Nephron (organoid): ENCODE measurements around the gene PRC1.
A peak's percentile ranks its signal among the peaks of the same experiment; 100 is the strongest.

Experiments
- H3K27ac Mint-ChIP-seq, 3 experiments: 2 replicates each; pipeline ENCODE4 v1.8.0; 2020; ENCODE audit warnings: mixed read lengths in 3 of 3, mild to moderate bottlenecking in 2 of 3, moderate library complexity in 1 of 3
- H3K27me3 Mint-ChIP-seq: 2 replicates; pipeline ENCODE4 v1.8.0; 2021; ENCODE audit warnings: low read depth, mild to moderate bottlenecking, moderate library complexity, mixed read lengths
- H3K36me3 Mint-ChIP-seq: 2 replicates; pipeline ENCODE4 v1.8.0; 2020; ENCODE audit warnings: low read depth, mixed read lengths
- H3K4me1 Mint-ChIP-seq: 2 replicates; pipeline ENCODE4 v1.8.0; 2020; ENCODE audit warnings: mixed read lengths
- H3K4me3 Mint-ChIP-seq, 3 experiments: 2 replicates each; pipeline ENCODE4 v1.8.0; 2020; ENCODE audit warnings: mild to moderate bottlenecking in 3 of 3, mixed read lengths in 3 of 3, moderate library complexity in 2 of 3
- H3K9me3 Mint-ChIP-seq: 2 replicates; pipeline ENCODE4 v1.8.0; 2020; ENCODE audit warnings: mixed read lengths
- TF ChIP-seq, protein P1 (sequence below), 3 experiments: fragments of 200-600 bp; sonication (generic); IDR thresholded peaks; one replicate each; pipeline ENCODE4 v1.5.0; 2021; ENCODE audit warnings: antibody characterized with exemption in 3 of 3; ENCODE audit not compliant: unreplicated experiment in 3 of 3

The PRC1 gene

GRCh38 chr15:90952901-90953677 lies 41.2 kb downstream of the PRC1 start:
- TF ChIP-seq, protein P1, sequence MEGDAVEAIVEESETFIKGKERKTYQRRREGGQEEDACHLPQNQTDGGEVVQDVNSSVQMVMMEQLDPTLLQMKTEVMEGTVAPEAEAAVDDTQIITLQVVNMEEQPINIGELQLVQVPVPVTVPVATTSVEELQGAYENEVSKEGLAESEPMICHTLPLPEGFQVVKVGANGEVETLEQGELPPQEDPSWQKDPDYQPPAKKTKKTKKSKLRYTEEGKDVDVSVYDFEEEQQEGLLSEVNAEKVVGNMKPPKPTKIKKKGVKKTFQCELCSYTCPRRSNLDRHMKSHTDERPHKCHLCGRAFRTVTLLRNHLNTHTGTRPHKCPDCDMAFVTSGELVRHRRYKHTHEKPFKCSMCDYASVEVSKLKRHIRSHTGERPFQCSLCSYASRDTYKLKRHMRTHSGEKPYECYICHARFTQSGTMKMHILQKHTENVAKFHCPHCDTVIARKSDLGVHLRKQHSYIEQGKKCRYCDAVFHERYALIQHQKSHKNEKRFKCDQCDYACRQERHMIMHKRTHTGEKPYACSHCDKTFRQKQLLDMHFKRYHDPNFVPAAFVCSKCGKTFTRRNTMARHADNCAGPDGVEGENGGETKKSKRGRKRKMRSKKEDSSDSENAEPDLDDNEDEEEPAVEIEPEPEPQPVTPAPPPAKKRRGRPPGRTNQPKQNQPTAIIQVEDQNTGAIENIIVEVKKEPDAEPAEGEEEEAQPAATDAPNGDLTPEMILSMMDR (IDR thresholded peaks at IDR 0.05; ENCODE audit: unreplicated experiment in 3 of 3), result no peak
- H3K36me3 Mint-ChIP-seq, result peaks cover 34% of the 10 kb centered on the region
- no peaks in the 10 kb centered on the region for H3K9me3 Mint-ChIP-seq
- peaks cover 13% of the 10 kb centered on the region for H3K4me1 Mint-ChIP-seq
- no peak overlapping the region for H3K27ac Mint-ChIP-seq
- H3K27me3 Mint-ChIP-seq, result no peaks in the 10 kb centered on the region
- H3K4me3 Mint-ChIP-seq, result peak overlapping the region; percentile 79 to 85 (median 81)

- TF ChIP-seq, protein P1 (IDR thresholded peaks at IDR 0.05; ENCODE audit: unreplicated experiment in 3 of 3), result no peak
- H3K4me3 Mint-ChIP-seq, result no peak overlapping the region
- no peak overlapping the region for H3K27ac Mint-ChIP-seq
- H3K36me3 Mint-ChIP-seq, result peaks cover 47% of the 10 kb centered on the region
- no peaks in the 10 kb centered on the region for H3K4me1 Mint-ChIP-seq
- no peaks in the 10 kb centered on the region for H3K27me3 Mint-ChIP-seq
- no peaks in the 10 kb centered on the region for H3K9me3 Mint-ChIP-seq
Observed at GRCh38 chr15:90950676-90951075, 43.7 kb downstream of the PRC1 start.

- peaks cover 47% of the 10 kb centered on the region for H3K36me3 Mint-ChIP-seq
- H3K27ac Mint-ChIP-seq, result no peak overlapping the region
- H3K4me3 Mint-ChIP-seq, result no peak overlapping the region
- H3K9me3 Mint-ChIP-seq, result no peaks in the 10 kb centered on the region
- TF ChIP-seq, protein P1 (IDR thresholded peaks at IDR 0.05; ENCODE audit: unreplicated experiment in 3 of 3), result no peak
- H3K4me1 Mint-ChIP-seq, result no peaks in the 10 kb centered on the region
- H3K27me3 Mint-ChIP-seq, result no peaks in the 10 kb centered on the region
Observed at GRCh38 chr15:90949979-90950675, 44.2 kb downstream of the PRC1 start.

GRCh38 chr15:90948506-90948905 lies 45.8 kb downstream of the PRC1 start:
- Mint-ChIP-seq H3K27me3 (no peaks in the 10 kb centered on the region), H3K27ac (no peak overlapping the region), H3K9me3 (no peaks in the 10 kb centered on the region), H3K4me1 (no peaks in the 10 kb centered on the region), H3K4me3 (no peak overlapping the region), H3K36me3 (peaks cover 50% of the 10 kb centered on the region)
- TF ChIP-seq, protein P1 (IDR thresholded peaks at IDR 0.05; ENCODE audit: unreplicated experiment in 3 of 3), result no peak

GRCh38 chr15:90947577-90948357 lies 46.6 kb downstream of the PRC1 start:
- Mint-ChIP-seq H3K4me3 (no peak overlapping the region), H3K36me3 (peaks cover 53% of the 10 kb centered on the region), H3K27ac (no peak overlapping the region), H3K9me3 (no peaks in the 10 kb centered on the region), H3K4me1 (no peaks in the 10 kb centered on the region), H3K27me3 (no peaks in the 10 kb centered on the region)
- TF ChIP-seq, protein P1 (IDR thresholded peaks at IDR 0.05; ENCODE audit: unreplicated experiment in 3 of 3), result no peak
